GF-D8 (cell line): Measurements from ENCODE around the gene NECAB2.

ENCODE experiments used
- DNase-seq: peaks from one replicate; lab custom pipeline; 2025; lab: John Stamatoyannopoulos, UW

The NECAB2 gene

DNA sequence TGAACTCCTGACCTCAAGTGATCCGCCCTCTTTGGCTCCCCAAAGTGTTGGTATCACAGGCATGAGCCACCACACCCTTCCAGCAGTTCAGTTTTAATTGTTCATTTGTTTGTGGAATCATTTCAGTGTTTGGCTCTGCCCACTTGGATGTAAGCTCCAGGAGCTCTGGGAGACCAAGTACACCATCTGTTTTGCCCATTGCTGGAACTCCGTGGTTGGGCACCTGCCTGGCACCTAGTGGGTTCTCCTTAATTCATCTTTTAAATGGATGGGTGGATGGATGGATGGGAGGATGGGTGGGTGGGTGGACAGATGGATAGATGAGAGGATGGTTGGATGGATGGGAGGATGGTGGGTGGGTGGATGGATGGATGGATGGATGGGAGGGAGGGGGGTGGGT lies 953 bp upstream of the NECAB2 start:
- DNase-seq, result no peak

DNA sequence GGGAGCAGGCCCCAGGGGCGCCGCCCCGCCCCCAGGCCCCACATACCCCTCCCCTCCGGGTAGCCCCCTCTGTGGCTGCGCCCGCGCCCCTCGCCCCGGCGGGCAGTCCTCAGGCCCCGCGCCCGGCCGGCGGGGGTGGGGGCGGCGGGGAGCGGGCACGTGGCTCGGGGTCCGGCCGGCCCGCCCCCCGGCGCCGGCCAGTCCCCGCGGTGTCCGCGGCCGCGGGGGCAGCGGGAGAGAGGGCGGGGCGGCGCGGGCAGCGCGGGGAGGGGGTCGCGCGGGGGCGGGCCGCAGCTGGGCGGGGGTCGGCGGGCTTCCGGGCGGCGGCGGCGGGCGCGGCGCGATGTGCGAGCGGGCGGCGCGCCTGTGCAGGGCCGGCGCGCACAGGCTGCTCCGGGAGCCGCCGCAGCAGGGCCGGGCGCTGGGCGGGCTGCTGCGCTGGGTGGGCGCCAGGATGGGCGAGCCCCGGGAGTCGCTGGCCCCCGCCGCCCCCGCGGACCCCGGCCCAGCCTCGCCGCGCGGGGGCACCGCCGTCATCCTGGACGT lies 335 bp downstream of the NECAB2 start:
- no peak for DNase-seq

DNA sequence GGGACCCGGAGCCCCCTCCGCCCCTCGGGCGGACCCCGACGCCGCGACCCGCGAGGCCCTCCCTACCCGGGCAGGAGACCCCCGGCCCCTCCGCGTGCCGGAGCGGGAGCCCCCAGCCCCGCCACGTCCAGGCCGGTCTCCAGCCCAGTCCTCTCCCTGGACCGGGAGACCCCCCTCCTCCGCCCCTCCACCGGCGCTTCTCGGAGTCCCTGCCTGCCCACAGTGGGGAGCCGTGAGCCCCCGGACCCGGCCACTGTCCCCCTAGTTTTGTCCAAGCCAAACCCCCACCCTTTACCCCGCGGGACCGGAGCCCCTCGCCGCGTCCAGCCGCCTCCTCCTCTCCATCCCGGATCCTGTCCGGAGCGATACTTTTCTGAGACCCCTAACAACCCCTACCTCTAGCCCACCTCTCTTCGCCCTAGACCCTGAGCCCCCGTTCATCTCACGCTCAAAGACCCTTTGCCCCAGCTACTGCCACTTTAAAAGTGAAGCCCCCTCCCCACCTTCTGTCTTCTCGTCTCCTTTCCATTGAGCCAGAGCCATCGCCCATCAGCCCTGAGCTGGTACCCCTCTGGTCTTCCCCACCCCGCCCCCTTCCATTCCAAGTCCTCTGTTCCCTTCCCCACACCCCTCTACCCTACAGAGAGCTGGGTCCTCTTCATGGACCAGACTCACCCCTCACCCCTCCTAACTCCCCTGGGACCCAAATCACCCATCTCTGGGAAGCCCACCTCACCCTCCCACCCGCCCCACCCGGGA lies 1.0 kb downstream of the NECAB2 start:
- DNase-seq, result no peak

DNA sequence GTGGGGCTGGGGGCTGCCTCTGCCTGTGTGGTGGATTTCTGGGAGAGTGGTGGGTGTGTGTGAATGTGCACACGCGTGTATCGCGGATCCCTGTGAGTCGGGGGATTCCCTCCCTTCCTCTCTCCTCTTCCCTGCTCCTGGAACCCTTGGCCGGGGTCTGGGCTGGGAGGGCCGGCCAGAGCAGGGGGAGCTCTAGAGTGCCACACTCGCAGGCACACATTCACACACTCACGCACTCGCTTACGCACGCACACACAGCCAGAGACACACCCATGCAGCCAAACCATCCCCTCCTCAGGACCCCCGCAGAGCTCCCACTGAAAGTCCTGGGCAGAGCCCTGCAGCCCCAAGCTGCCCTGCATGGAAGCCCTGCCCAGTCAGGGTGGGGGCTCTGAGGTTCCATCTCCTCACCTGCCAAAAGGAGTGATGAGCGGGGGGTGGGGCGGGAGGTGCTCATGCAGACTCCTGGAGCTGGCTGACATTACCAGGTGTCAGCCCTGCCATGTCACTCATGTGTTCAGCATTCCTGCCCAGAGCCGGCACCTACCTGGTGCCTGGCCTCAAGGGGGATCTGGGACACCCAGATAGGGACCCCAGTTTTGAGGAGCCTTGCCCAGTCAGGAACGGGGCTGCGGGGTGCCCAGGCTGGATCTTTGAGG lies 1.9 kb downstream of the NECAB2 start:
- DNase-seq, result no peak

DNA sequence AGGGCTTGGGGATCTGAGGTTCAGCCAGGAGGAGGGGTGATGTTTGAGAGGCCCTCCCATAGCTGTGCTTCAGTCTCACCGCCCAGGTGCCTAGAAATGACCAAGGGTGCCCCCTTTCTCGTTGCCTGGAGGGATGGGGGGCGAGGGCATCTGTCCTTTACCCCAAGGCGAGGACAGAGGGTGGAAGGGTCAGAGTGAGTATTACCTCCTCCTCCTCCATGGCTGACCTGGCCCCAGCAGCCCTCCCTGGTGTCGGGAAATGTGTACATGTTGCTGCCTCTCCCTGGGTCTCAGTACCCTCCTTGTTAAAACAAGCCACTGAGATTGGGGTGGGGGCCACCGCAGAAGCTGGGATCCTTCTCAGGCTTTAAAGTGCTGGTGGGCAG lies 2.4 kb downstream of the NECAB2 start:
- no peak for DNase-seq

DNA sequence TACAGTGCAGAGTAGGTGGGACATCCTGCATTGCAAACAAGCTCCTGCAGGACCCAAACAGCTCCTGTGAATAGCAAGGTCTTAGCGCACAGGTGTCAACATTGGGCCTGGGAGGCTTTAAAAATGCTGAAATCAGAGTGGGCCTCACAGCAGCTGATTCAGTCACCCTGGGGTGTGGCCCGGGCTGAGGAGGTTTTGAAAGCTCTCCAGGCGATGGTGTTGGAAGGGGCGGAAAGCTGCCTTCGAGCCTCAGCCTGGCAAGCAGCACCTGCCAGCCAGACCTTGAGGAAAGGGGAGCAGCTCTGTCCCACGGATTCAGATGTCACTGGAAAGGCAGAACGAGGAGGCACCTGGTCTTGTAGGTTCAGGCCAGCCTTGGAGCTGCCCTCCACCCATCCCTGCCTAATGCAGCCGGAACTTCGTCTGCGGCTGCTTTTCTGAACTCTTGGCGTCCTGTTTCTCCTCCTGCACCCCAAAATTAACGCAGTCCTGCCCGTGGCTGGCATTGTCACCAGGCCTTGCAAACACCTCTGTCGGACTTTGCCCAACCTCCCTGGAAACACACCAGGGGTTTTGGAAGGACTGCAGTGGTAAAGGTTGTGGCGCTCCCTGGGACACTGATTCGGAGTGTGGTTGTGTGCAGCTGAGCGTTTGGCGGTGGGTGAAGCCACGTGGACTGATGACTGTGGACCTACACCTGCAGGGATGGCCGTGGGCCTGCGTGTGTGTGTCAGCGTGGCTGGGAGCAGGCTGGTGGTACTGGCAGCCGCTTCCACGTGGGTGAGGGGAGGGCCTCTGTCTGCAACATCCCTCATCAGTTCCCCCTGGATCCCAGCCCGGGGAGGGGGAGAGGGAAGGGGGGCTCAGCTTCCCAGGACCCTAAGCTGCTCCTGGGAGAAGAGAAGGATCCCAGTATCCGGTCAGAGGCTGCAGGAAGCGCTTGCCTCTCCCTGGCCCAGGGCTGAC lies 3.4 kb downstream of the NECAB2 start:
- no peak for DNase-seq

DNA sequence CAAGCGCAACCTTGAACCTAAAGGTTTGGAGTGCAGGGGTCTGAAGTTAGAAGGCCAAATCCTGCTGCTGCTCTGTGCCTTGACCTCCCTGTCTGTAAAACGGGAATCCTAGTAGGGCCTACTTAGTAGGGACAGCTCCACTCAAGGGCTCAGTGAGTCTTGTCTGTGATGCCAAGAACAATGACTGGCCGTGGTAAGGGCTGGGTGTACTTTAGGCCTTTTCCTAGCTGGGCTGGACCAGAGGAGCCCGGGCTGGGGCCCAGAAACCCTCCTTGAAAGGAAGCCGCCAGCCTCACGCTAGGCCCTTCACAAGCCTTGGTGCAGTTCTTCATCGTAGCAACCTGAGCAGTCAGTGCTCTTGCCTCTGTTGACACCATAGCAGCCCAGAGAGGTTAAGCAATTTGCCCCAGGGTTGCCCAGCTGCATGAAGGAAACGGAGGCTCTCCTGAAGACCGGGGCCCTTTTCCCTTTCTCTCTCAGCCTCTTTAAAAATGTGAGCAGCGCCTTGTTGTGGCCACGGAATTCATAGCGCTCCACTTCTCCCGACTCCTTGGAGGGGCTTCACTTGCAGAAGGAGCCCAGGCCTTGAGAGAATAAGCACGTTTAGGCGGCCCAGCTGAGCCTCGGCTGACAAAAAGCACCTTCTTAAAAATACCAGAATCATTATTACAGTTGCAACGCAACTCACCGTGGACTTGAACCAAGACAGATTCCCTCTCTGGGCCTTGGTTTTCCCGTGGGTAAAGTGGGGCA lies 4.4 kb downstream of the NECAB2 start:
- no peak for DNase-seq

DNA sequence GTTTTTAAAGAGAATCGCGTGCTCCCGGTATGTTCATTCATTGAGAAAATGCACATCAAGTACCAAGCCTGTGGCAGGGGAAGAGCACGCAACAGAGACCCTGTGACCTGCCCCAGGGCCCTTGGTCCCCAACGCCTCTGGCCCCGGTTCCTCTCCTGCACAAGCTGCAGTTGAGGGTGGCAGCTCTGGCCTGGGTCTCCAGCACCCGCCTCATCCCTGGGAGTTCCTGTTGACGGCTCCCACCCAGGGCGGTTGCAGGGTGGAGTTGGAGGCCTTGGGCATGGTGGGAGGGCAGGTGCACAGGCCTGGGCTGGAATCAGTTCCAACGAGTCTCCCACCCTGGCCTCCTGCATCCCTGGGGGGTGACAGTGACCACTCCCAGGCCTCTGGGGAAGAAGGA lies 5.0 kb downstream of the NECAB2 start:
- DNase-seq, result no peak

DNA sequence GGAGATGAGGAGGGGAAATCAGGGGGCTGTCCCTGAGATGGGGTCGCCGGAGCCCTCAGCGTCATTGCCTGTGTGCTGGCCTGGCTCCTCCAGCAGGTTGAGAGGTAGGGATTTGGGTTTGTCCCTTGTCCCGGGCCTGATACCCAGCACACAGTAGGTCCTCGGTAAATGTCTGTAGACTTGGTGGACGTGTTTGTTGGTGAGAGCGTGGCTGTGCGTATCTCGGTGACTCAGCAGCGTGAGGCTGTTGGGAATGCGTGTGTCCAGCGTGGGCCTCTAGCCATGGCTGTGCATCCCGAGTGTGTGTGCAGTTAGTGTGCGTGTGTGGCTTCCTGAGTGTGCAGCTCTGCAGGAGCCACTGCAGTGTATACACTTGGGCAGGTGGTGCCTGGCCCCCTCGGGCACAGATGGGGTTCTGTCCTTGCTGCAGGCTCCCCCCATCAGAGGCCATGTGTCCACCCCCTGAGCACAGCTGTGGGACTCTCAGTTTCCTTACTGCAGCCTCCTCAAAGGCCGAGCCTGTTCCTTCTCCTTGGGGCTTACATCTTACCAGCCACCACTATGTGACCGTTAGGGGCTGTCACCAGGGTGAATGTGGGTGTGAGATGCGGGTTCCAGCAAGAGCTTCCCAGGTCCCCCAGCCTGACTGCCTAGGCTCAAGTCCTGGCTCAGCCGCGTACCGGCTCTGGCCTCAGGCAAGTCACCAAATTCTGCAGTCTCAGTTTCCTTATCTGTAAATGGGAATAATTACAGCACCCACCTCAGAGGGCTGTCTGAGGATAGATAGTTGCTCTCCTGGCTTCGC lies 5.7 kb downstream of the NECAB2 start:
- no peak for DNase-seq

DNA sequence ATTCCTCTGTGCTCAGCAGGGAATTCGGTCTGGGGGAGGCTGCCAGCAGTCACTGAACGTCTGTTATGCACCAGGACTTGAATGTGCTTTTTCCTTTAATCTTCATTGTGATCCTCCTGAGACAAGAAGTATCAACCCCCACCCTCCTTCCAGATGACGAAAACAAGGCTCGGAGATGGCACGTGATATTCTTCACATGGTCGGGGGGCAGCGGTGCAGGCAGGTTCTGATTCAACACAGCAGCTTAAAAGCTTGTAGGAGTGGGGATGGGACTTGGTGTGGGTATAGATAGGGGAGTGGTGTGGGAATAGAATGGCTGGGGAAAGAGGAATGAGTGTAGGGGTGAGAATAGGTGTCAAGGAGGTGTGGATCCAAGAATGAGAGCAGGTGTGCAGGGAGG lies 6.4 kb downstream of the NECAB2 start:
- DNase-seq, result no peak

DNA sequence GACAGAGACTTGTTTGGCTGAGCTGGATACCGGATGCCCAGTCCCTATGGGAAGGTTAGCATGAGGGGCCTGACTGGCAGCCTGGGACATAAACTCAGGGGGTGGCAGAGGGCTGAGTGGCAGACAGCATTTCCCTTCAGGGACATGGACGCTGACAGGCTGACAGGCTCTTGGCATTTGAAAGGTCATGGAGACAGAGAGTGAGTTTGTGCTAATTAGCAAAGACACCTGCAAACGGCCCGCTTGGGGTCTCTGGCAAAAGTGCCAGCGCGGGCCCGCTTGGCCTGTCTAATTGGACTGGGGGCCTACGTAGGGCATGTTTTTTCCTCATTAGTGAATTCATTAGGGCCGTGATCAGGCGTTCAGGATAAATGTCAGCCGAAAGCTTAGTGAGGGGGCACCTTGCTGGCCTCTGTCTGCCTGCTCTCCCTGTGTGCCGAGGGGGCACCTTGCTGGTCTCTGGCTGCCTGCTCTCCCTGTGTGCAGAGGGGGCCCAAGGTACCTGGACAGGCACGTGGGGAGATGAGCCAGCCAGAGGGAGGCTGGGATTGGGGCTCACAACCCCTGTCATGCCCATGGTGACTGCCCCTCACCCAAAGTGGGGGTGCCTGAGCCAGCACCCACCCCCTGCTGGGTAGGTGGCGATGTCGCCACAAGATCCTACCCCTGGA lies 7.7 kb downstream of the NECAB2 start:
- no peak for DNase-seq

DNA sequence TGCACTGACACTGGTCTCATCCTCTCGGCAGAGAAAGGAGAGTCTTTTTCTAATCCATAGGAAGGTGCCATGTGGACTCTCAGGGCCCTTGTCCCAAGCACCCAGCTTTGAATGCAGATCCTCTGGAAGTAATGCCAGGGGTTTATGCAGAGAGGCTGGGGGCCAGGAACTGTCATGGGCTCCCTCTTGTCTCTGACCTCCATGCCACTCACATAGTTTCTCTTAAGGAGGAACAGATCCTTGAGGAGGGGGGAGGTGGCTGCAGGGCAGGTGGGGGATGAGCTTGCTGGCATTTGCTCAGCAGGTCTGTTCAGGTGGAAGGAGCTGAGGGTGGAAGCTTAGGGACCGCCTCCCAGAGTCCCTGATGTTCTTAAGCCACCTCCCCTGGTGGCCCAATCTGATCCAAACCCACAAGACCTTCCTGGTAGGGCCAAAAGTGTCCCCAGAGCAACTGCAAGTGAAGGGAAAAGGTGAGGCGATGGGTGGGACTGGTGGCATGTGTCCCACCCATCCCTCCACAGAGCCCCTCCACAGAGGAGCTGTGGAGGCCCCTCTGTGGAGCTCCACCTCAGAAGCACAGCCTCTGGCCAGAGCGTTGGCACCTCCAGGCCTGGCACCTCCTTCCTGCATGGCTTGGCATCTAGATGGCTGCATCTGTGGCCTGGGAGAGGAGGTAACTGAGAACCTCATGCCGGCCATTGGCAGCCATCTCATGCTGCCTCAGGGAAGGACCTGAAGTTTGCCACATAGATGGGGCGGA lies 9.2 kb downstream of the NECAB2 start:
- DNase-seq, result no peak

DNA sequence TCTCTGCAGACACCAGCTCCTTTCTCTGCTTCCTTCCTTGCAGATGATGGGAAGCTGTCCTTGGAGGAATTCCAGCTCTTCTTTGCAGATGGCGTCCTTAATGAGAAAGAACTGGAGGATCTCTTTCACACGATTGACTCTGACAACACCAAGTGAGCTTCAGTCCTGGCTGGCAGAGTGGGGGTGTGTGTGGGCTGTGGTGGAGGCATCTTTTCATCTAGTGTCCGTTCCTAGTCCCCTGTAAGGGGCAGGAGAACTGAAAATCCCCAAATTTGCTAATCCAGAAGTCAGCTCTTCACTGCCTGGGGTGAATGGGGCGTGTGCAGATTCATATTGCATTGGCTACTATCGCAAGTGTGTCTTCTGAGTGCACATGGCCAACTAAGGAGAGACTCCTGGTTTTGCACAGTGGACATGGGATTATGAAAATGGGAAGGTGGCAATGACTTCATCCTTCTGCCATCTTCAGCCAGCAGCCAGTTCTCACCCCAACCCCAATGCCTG lies 10.4 kb downstream of the NECAB2 start:
- no peak for DNase-seq

DNA sequence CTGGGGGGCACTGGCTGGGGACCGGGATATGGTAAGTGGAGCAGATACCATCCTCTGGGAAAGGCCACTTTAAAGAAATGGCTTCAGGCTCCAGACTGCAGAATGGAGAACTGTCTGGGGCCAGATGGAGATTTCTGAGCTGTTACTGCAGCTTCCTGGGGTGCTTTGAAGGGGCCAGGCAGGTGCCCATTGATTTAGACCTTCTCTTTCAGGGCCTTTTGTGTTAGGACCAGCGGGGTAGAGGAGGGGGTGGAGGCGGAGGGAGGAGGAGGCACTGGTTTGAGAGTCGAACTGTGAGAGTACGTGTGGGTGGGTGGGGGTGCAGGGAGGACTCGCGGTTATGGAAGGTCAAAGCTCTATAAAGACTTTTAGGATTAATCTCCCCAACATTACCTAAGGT lies 11.4 kb downstream of the NECAB2 start:
- no peak for DNase-seq

DNA sequence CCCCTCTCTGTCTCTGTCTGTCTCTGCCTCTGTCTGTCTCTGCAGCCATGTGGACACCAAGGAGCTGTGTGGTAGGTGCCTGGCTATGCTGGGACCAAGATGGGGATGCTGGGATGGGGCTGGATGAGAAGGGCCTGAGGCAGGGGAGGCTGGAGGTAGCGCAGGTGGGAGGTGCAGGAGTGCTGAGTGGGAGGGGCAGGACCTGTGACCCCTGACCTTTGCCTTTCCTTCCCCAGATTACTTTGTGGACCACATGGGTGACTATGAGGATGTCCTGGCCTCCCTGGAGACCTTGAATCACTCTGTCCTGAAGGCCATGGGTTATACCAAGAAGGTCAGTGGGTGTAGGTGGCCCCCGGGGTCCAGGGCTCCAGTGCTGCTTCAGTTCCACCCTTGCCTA lies 12.8 kb downstream of the NECAB2 start:
- DNase-seq, result no peak

DNA sequence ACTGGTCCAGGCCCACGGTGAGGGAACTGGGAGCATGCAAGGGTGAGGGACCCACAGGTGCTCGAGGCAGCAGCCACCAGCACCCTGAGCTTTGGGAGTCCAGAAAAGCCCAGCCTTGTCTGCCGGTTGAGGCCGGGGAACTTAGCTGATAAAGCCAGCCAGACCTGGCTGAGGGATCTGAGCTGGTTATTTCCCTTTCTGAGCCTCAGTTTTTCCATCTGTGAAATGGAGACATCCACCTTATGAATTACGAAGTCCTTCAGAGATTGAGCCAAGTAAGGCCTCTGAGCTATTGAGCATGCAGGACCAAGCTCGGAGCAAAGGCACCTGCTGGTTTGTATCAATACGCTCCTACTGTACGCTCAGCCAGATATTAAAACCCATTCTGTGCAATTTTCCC lies 13.8 kb downstream of the NECAB2 start:
- DNase-seq, result no peak

DNA sequence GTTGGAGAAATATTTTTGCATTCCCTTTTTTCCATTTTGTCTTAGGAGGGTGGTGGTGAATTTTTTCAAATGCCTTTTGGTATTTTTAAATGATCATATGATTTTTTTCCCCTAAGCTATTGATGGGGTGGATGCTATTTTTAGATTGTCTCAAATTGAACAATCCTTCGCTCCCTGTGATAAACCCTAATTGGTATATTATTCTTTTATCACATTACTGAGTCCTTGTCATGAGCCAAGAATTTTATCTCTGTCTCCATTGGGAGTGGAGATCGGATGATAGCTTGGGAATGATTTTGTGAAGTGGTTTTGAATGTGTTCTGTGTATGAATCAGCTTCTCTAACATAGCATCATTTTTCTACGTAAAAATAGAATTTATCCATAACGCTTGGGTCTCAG lies 15.4 kb downstream of the NECAB2 start:
- DNase-seq, result no peak

DNA sequence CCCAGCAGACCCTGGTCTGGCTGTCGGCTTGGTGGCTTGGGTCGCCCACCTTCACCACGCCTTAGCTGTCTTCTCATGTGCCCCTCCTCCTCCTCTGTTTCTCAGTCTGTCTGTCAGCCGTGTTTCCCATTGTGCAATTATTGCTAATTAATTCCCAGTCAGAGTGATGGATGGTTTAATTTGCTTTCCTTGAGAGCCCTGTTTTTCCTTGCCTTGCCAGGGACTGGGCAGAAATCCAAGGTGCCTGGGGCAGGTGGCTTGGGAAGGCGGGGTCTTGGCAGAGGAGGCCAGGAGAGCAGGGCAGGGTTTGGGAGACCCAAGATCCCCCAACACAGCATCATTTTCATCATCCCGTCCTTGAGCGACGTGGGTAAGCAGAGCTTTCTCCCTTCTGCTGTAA lies 21.3 kb downstream of the NECAB2 start:
- DNase-seq, result no peak

DNA sequence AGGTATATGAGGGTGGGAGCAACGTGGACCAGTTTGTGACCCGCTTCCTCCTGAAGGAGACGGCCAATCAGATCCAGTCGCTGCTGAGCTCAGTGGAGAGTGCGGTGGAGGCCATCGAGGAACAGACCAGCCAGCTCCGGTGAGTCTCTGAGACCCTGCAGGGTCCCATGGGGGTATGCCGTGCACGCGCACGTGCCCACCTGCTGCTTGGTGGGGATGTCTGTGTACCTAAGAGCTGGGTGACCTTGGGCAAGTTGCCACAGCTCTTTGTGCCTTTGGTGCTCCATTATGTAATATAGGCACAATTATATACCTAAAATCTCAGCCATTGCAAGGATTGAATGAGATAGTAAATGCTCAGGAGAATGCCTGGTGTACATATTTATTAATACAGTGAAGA lies 22.4 kb downstream of the NECAB2 start:
- no peak for DNase-seq
